NOMO-1 treated with dmso at 0.1 percent for 144 hours (cell line): ENCODE results near the gene MIER1.
A peak's percentile ranks its signal among the peaks of the same experiment; 100 is the strongest.

ENCODE experiments used
- DNase-seq: peaks from one replicate; lab custom pipeline; 2025; ENCODE audit not compliant: unreplicated experiment; lab: John Stamatoyannopoulos, UW

MIER1 gene

GRCh38 chr1:66996018-66996682, 71.4 kb downstream of the MIER1 start:
- peak; percentile 59 for DNase-seq

- DNase-seq: no peak
Measured at GRCh38 chr1:66998972-66999371, 74.2 kb downstream of the MIER1 start.

GRCh38 chr1:66999640-67000400, 75.0 kb downstream of the MIER1 start:
- DNase-seq: peak; percentile 49

- DNase-seq: no peak
Measured at GRCh38 chr1:67001682-67002425, 77.1 kb downstream of the MIER1 start.

- DNase-seq: no peak
Measured at GRCh38 chr1:67004176-67004575, 79.4 kb downstream of the MIER1 start.

DNA sequence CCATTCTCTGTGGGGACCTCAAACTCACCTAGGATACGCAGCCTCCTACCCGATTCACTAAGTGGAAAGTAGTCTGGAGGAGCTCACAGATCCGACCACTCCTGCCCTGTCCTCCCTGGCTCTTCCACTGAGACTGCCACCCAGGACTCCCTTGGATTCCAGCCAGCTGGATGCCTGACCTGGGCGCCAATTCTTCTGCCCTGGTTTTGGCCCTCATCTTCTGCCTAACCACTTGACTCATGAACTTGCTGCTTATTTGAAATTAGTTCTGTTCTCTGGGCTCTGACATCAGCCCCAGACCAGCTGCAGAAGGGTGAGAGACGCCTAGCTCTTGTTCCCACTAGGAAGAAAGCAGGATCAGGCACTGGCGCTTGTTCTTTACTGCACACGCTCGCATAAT, 80.3 kb downstream of the MIER1 start:
- no peak for DNase-seq

DNA sequence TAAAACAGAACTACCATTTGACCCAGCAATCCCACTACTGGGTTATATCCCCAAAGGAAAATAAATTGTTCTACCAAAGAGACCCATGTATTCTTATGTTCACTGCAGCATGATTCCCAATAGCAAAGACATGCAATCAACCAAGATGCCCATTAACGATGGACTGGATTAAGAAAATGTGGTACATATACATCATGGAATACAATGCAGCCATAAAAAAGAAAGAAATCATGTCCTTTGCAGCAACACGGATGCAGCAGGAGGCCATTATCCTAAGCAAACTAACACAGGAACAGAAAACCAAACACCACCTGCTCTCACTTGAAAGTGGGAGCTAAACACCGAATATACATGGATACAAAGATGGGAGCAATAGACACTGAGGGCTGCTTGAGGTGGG, 85.0 kb downstream of the MIER1 start:
- no peak for DNase-seq

DNA sequence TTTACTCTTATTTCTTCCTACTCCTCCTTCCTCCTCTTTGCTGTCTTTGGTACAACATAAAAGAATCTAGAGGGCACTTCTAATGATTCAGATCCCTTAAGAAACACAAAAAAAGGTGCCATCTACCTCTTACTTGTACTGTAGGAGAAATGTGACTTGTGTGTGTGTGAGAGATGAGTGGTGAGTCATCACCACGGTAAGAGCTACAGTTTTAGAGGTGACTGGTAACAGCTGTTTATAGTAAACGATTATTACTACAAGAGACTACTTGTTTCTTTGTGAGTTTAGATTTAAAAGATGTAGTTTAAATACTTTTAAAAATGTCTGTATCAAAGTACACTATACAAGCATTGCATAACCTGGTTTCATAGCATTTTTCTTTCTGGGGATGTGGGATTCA, 88.8 kb downstream of the MIER1 start:
- no peak for DNase-seq

DNA sequence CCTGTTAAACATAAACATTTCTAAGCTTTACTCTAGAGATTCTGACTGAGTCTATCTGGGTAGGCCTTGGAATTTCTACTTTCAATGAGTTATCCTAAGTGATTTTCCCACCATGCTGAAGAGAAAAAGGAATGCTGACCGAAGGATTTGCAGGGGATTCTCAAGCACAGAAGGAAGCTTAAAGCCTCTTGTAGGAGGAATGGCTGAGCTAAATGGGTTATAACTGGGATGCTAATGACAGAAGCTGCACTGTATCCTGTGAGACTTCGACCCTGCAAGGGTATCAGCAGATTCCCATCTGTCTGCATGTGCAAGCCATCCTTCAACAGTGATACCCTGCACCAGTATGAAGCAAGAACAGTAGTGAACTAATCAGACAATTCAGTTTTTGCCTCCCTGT, 93.8 kb downstream of the MIER1 start:
- DNase-seq: no peak

- DNase-seq: no peak
Measured at GRCh38 chr1:67019121-67019520, 94.3 kb downstream of the MIER1 start.

DNA sequence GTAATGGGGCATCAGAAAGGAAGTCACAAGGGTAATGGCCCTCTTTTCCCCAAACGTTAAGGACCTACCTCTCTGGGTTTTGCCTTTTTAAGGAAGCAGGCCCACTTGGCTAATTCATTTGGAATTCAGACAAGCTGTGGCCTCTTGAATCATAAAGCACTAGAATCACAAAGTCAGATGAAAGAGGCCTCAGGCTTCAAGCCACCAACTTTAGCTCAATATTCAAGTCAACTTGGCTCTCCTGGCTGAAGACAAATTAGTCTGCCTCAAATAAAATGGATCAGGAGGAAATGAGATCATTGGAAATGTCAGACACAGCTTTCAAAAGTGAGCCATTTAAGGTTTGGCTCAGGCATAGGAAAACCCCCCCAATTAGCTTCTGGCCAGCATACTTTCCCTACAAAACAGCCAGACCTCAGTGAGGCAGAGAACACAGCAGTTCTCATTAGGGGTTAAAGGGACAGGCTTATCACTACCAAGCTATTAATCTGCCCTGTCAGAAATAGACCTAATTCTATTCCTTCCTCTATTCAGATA, 94.9 kb downstream of the MIER1 start:
- DNase-seq: no peak

DNA sequence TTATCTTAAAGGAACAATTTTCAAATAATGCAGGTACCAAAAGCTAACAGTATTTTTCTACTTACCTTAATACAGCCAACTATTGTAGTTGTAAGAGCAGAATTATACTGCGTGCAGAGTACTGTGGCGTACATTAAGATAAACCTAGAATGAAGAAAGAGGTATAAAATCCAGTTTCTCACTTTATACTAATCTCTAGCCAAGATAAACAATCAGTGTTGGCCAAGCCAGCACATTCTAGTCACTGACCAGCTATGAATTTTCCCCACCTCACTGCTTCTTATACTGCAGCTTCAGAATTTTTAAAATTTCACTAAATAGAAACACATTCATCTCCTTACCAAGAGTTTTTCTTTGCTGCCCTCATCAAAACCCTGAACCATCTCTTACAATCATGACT, 95.5 kb downstream of the MIER1 start:
- no peak for DNase-seq

DNA sequence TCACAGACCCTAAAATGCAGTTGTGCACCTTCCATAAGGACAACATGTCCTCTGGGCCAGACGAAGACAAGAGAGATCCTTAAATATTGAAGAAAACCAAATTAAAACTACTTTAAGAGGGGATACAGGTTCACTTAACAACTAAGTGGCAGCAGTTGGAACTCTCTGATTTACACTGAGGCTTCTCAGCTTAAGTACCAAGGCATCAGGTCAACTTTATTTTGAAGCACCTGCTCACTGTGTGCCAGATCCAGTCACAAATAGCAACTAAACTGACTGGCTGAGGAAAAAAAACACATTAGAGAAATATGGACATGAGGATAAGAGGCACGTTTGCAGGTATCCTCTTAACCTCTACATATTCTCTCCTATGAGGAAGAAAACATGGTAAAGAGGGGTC, 96.0 kb downstream of the MIER1 start:
- no peak for DNase-seq

DNA sequence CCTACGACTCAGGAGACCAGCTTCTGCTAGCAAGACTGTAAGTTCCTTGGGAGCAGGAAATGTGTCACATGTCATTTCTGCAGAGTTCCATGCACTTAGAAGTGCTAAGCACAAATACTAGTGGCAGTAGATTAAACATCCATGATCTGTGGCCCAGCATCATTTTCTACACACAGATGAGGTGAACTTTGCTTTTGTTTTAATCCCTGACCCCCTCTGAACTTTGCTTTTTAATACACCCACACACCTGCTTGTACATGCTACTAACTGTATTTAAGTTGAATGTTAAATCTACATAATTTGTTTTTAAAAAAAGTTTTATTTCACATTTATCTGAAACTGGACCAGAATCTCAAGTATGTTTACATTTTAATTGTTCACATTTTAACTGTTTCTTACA, 104.7 kb downstream of the MIER1 start:
- no peak for DNase-seq

DNA sequence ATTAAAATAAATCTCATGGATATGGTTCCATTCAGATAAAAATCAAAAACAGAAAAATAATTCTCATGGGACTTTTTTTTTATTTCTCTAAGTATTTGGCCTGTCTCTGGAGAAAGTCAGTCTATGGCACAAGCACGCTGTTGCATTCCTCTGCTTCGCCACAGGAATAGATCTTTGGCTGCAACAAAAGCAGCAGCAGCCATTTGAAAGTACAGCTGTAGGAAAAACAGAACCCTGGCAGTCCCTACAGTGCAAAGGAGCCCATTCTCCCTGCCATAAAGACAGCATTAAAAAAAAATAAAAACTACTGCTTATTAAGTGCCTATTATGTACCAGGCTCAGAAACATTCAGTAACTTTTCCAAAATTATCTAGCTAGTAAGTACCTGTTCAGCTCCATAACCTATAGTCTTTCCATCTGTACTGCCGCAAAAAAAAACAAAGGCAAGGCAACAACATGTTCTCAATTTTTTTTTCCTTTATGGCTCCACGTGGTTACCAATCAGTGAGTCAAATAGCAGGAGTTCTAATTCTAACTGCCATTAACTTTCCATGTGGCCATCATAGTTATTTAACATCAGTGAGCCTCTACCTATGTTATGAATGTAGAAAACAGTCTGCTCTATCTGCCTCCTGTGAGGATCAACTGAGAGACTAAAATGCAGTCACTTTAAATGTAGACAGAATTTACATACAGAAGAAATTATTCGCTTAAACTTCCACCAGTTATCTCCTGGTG, 106.5 kb downstream of the MIER1 start:
- DNase-seq: no peak

DNA sequence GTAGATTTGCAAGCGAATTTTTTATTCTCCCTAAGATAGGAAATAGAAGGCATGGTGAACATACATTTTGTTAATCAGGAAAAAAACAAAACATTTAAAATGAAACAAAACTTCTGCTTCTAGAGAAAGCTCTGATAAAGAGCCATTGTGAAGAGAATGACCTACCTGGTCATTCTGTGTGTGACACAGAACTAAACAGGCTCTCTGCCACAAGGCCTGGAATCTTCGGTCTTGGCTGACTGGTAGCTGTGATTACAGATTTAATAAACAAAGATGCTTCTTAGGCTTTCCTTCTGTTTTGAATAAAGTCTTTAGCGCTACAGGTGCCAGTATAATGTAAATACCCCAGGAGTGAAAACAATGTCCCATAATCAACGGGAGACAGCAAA, 107.1 kb downstream of the MIER1 start:
- DNase-seq: no peak
